Measurements from ENCODE around the gene ARID4A.
"Not testable (repeated sequence)": the region's sequence is repeated elsewhere in the genome, so short reads cannot be mapped to it uniquely, and the experiment has no call there.

ARID4A gene

DNA sequence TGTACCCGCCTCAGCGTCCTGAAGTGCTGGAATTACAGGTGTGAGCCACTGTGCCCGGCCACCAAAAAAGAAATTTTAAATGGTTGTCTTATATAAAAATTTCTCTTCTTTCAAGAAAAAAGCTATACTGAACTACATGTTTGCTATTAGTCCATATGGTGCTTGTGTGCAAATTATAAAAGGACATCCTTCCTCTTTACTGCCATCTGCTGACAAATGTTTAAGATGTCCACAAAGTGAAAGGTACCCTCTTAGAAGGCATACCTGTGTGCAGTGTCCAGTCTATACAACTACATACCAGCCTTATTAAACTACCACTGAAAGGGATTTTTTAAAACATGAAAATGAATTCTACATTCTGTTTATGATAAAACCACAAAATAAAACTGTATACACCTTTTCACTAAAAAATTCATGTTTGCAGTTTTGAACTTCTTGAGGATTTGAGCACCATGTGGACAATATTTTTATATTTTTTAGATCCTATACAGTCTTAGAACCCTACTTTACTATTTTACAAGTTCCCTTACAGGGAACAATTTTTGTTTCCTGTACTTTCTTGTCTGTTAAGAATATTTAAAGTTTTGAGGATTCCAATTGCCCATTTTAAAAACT is 64.5 kb downstream of the ARID4A start:
- DNase-seq, result peak; percentile 3

DNA sequence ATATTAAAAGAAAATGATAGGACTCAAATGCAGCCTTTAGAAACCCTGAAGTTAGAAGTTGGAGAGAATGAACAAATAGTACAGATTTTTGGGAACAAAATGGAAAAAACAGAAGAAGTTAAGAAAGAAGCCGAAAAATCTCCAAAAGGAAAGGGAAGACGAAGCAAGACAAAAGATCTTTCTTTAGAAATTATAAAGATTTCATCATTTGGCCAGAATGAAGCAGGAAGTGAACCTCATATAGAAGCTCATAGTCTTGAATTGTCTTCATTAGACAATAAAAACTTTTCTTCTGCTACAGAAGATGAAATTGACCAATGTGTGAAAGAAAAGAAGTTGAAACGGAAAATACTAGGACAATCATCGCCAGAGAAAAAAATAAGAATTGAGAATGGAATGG is 66.0 kb downstream of the ARID4A start:
- DNase-seq, result no peak

DNA sequence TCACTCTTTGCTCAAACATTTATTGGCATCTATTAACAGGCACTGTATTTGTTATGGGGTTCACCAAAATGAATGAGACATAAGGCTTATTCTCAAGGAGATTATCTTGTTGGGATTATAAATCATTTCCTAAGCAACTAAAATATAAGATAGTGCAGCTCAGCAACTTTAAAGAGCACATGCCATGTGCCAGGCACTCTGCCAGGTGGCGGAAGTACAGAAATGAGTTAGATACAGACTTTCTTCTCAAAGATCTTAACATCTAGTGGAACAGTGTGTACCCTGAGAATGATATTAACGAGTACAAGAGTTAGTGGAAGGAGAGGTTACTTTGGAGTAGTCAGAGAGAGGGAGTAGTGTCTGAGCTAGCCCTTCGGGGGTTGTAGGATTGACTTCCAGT is 68.9 kb downstream of the ARID4A start:
- no peak for DNase-seq

DNA sequence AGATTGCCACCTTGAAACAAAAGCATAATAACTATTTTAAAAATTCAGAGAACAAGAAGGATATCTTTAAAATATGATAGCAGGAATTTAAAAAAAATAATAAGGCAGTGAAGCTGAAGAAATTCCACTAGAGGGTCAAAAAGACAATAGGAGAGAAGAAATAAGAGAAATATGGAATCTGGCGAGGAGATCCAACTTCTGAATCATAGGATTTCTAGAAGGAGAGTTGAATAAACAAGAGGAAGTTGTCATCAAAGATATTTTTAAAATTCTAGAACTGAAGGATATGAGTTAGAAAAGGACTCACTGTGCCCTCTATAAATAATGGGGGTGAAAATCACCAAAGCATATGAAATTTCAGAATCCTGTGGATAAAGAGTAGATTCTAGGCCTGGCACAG is 70.6 kb downstream of the ARID4A start:
- no peak for DNase-seq

DNA sequence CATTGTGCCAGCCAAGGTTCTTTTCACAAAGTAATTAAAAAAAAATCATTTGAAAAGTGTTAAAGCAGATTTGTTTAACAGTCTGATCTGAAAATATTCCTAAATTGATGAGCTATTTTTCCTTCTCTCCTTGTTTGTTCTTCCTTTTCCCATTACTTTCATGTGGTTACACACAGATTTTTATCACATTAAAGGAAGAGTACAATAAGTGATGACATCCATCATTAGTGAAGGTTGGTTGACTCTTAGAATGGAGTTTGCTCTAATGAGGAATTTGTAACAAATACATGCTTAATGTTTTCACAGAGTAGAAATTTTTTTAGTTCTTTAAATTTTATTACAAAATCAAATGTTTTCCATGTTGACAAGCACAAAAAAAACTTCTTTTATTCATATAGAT is 78.4 kb downstream of the ARID4A start:
- DNase-seq, result no peak

DNA sequence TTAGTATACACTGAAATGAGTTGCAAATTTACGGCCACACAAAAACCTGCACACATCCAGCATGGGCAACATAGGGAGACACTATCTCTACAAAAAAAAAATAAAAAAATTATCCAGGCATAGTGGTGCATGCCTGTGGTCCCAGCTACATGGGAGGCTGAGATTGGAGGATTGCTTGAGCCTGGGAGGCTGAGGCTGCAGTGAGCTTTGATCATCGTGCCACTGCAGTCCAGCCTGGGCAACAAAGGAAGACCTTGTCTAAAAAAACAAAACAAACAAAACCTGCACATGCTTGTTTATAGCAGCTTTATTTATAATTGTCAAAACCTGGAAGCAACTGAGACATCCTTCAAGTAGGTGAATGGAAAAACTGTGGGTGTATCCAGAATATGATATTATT is 92.5 kb downstream of the ARID4A start:
- DNase-seq, result no peak

DNA sequence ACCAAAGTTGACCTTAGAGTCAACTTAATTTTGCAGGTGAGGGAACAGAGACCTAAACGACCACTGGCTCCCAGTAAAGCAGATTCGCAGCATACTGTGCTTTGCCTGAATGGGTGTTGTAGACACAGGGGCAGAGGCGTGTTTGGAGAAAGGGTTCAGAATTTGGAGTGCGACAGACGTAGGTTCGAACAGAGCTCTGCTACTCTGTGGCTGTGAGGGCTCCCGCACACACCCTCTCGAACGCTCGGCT is 97.1 kb downstream of the ARID4A start:
- no peak for DNase-seq

DNA sequence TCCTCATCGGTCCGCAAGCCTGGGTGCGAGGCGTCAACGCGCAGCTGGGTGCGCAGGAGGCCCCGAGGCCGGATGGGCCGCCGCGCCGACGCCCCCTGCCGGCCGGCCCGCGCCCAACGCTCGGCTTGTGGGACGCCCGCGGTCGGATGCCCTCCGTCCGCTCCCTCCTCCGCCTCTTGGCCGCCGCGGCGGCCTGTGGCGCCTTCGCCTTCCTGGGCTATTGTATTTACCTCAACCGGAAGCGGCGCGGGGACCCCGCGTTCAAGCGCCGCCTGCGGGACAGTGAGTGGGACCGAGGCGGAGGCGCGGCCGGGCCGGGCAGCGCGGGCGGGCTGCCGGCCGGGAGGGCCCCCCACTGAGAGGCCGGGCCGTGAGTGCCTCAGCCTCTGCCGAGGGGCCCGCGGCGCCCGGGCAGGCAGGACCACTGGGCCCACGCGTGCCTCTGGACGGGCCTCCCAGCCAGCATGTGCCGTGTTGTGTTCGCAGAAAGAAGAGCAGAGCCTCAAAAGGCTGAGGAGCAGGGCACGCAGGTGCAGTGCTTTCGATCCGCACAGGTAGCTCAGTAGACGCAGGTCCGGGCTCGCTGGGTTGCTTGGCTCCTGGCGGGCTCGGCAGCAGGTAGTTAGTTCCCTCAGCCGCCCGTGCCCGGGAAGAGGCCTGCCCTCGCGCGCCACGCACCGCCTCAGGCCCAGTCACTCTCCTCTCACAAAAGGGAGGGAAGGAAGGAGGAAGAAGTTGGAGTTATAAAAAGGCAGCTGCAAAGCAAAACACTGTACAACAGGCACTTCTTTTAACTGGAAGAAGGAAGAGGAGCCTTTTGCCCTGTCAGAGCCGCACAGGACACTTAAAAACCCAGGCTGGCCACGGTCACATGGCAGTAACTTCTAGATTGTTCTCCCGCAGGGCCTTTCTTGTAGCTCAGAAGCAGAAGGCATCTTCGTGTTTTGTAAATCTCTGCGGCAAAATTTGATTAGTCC is 97.7 kb downstream of the ARID4A start, which contains the start of gene TOMM20L:
TSS of gene TOMM20L (plus strand) at position 119 of the 977 bp plus-strand sequence. CDS start at position 147, 28 bp downstream.
- DNase-seq, result peak; percentile 44

DNA sequence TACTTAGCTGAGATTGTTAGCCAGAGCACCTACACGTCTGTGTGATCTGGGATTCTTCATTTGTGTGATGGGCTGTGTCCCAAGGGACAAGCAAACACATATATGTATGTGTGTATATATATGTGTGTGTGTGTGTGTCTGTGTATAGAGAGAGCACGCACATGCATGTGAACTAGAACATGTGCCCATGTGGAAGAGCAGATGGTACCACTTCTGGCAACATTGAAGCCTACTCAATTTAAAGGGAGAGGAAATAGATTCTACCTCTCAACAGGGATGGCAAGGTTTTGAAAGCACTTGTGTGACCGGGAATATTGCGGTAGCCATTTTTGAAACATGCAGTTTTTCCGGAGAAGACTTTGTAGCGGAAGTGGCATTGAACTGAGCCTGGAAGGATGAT is 98.8 kb downstream of the ARID4A start:
- DNase-seq, result no peak

DNA sequence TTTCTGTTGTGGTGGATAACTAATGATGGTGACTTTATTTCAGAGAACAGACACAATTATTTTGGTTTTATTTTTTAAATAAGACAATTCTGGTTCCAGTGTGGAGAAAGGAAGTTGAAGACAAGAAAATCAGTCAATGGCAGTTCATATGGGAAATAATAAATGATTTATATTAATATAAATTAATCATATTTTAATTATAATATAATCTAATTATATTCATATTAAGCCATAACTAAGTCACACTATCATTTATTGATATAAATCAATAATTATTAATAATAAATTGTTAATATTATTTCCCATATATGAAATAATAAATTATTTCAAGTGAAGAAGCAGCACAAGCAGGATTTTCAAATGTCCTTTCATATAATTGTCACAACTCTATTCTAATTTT is 100.1 kb downstream of the ARID4A start:
- no peak for DNase-seq

DNA sequence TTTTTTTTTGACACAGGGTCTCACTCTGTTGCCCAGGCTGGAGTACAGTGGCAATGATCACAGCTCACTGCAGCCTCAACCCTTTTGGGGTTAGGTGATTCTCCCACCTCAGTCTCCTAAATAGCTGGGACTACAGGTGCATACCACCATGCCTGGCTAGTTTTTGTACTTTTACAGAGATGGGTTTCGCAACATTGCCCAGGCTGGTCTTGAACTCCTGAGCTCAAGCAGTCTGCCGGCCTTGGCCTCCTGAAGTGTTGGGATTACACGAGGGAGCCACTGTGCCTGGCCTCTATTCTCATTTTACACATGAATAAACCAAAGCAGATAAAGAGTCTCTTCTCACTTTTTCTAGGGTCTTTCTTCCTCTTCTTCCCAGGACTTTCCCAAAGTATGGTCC is 100.5 kb downstream of the ARID4A start:
- no peak for DNase-seq

DNA sequence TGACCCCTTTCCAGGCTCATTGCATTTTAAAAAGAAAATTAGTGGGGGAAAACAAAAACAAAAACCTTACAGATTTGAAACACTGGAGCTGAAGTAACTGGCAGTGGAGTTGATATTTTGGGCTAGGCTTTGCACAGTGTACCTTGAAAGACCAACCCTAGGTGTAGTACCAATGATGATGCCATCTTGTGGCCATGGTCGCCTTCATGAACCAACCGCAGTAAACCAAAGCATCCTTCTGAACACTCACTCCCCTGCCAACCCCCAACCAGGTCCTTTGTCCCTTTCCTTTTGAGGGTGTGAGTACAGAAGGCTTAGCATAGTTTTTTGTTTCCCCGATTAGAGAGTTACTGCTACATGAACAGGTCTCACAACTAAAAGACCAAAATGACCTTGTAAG is 103.2 kb downstream of the ARID4A start:
- no peak for DNase-seq

DNA sequence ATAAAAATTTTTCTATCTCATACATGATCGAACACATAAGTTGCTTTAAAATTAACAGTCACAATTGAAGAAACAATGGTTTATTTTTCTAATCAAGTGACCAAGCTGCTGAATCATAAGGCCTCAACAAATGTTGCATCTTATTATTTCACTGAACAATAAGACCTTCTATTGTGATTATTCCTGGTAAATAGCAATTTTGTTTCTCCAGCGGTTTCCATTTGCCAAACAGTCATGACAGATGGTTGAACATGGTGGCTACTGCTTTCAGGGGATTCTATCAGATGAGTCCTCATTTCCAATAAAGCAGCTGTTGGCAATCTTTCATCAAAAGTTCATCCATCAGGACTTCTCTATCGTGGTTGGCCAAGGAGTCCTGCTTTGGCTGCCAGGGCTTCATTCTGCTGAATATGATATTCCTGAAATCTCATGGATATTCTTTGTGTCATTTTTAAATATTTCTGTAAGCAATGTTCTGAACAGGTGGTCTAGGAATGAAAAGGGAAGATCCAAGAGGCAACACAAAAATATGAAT is 110.4 kb downstream of the ARID4A start:
- peak; percentile 62 for DNase-seq

DNA sequence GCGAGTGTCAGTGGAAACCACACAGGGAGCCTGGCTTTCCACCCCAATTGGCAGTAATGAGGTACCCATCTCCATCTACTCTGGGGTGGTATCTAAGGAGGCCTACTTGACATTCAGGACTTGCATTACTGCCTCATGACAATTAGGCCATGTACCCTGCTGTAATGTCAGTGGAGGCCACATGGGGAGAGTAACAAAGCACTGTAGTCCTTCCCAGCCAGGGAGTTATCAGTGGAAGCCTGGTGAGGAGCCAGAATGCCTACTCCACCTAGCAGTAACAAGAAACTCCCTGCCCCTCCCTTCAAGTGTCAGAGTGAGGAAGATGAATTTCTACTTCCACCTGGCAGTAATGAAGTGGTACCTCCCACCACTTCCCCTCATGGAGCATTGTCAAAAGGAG is 116.5 kb downstream of the ARID4A start:
- DNase-seq, result no peak

DNA sequence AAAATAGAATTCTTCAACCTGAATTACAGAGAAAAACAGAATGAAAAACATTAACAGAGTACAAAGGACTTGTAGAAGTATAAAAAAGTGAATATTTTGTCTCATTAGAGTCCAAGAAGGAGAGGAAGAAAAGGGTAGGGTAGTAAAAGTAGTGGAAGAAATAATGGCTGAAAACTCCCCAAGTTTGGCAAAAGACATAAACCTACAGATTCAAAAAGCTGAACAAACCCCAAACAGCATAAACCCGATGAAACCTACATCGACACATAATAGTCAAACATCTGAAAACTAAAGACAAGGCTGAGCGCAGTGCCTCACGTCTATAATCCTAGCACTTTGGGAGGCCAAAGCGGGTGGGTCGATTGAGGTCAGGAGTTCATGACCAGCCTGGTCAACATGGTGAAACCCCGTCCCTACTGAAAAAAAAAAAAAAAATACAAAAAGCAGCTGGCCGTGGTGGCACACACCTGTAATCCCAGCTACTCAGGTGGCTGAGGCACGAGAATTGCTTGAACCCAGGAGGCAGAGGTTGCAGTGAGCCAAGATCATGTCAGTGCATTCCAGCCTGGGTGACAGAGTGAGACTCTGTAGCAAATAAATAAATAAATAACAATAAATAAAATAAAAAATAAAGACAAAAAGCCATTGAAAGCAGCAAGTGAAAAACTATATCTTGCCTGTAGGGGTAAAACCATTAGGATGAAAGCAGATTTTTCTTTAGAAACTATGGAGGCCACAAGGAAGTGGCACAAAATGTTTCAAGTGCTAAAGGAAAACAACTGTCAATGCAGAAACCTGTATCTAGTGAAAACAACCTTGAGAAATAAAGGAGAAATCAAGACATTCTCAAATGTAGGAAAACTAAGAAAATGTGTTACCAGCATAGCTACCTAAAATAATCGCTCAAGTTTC is 117.5 kb downstream of the ARID4A start:
- no peak for DNase-seq

DNA sequence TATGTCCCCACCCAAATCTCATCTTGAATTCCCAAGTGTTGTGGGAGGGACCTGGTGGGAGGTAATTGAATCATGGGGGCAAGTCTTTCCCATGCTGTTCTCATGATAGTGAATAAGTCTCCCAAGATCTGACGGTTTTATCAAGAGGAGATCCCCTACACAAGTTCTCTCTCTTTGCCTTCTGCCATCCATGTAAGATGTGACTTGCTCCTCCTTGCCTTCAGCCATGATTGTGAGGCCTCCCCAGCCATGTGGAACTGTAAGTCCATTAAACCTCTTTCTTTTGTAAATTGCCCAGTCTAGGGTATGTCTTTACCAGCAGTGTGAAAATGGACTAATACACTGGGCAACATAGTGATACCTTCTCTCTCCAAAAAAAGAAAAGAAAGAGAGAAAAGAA is 118.6 kb downstream of the ARID4A start:
- DNase-seq, result not testable (repeated sequence)

Measured in midbrain (tissue), 1 donor.